GM21786 (cell line): ENCODE data around the gene SNX21.
"Not testable (repeated sequence)": the region's sequence is repeated elsewhere in the genome, so short reads cannot be mapped to it uniquely, and the experiment has no call there.

Experiments used
- ATAC-seq: cut with Tn5 transposase; IDR thresholded peaks from one replicate; pipeline ENCODE4 v1.9.1; 2021; ENCODE audit not compliant: unreplicated experiment

The SNX21 gene, protein sequence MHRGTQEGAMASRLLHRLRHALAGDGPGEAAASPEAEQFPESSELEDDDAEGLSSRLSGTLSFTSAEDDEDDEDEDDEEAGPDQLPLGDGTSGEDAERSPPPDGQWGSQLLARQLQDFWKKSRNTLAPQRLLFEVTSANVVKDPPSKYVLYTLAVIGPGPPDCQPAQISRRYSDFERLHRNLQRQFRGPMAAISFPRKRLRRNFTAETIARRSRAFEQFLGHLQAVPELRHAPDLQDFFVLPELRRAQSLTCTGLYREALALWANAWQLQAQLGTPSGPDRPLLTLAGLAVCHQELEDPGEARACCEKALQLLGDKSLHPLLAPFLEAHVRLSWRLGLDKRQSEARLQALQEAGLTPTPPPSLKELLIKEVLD

DNA sequence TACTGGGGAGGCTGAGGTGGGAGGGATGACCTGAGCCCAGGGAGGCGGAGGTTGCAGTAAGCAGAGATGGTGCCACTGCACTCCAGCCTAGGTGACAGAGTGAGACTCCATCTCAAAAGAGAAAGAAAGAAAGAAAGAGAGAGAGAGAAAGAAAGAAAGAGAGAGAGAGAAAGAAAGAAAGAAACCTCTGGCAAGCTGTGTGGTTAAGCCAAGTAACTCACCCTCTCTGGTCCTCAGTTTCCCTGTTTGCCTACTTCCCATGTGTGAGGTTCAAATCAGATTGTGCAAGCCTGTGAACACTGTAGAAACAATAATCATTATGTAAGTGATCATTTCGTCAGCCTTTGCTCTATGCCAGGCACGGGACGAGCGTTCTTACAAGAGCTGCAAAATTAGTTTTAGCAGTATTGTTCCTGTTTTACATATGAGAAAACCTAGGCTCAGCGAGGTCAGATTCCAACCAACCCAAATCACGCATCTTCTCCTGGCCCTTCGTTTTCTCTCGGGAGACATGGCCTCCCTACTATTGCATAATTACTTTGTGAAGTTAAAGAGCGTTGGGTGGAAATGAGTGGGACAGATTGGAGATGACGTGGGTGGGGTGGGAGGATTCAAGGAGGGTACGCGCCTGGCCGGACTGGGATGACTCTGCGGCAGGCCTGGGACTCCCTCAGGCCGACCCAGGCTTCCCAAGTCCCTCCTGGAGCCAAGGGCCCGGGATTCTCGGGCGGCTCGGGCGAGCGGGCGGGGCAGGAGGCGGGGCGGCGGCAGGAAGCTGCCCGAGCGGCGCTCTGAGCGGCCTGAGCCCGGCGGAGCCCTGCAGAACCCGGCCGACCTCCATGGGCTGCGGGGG, at the start of gene SNX21:
SNX21 (plus strand) TSS at position 770 of the 853 bp plus-strand sequence. CDS start 121 bp downstream, outside the sequence.
- ATAC-seq: no peak

DNA sequence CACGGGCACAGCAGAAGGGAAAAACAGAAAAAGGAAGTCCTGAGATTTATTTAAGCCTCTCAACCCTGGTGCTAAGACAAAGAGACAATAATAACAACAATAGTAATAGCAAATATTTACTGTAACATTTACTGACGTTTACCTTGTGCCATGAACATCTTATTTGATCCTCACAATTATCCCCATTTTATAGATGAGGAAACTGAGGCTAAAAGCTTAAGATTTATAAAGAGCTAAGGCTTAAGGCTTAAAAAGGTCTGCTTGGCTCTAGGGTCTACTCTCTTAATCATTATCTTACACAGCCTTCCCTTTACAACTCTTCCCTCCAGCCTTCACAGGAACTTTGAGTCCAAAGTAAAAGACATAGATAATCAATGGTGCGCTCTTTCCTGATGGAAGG, 45.2 kb upstream of the SNX21 start:
- ATAC-seq: no peak

DNA sequence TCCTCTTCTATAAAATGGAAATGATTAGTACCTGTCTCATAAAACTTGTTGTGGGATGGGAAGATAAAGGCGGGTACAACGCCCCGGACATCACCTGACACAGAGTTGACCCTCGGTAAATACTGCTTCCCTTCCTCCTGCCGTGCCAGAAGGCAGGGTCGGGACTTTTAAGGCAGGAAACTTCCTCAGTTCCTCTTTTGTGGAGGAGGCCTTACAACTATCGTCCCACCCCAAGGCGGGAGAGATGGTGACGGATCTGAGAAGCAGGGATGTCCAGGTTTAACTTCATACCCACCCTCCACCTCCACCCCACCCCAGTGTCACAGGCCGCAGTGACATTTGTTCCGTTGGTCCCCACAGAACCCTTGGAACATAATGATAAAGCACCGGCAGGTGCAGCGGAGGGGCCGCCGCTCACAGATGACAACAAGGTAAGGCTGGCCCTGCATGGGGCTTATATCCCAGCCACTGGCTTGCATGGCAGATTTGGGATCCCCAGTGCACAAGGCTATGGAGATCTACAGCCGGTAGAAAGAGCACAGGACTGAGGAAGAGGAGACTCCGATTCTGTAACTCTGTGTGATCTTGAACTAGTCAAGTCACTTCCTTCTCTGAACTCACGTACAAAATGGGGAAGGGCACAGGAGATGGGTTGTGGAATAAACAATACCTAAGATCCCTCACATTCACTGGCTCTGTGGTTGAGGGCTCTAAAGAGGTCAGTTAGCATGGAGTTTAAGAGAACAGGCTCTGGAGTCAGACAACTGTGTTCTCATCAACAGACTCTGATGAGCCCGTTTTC, 41.1 kb upstream of the SNX21 start:
- ATAC-seq: peak; percentile 16

DNA sequence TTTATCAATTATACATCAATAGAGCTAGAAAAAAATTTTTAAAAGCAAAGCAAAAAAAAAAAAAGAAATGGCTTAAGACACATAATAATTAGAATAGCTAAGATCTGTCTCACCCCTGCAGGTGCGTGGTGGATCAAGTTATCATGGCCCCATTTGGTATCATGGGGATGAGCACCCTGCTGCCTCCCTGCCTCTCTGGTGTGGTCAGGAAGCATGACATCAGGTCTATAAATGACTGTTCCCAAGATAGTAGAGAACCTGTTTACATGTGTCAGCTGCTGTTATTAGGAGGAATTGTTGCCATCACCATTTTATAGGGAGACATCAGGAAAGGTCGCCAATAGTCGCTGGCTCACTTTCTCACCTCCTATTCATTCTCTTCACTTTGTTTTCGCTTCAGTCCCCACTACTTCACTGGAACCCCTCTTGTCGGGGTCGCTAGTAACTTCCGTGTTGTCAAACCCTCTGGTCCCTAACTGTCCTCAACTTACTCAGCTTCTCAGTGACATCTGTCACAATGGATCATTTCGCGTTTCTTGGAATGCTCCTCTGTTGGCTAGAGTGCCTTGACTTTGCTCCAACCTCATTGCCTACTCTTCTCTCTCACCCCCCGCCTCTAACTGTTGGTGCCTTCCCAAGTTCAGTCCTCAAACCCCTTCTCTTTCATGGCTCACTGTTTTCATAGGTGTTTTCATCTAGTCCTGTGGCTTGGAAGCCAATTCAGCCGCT, 37.1 kb upstream of the SNX21 start:
- no peak for ATAC-seq

DNA sequence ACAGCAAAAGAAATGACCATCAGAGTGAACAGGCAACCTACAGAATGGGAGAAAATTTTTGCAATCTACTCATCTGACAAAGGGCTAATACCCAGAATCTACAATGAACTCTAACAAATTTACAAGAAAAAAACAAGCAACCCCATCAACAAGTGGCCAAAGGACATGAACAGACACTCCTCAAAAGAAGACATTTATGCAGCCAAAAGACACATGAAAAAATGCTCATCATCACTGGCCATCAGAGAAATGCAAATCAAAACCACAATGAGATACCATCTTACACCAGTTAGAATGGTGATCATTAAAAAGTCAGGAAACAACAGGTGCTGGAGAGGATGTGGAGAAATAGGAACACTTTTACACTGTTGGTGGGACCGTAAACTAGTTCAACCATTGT, 36.1 kb upstream of the SNX21 start:
- ATAC-seq: not testable (repeated sequence)

DNA sequence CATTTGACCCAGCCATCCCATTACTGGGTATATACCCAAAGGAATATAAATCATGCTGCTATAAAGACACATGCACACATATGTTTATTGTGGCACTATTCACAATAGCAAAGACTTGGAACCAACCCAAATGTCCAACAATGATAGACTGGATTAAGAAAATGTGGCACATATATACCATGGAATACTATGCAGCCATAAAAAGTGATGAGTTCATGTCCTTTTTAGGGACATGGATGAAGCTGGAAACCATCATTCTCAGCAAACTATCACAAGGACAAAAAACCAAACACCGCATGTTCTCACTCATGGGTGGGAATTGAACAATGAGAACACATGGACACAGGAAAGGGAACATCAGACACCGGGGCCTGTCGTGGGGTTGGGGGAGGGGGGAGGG, 35.6 kb upstream of the SNX21 start:
- ATAC-seq: not testable (repeated sequence)

DNA sequence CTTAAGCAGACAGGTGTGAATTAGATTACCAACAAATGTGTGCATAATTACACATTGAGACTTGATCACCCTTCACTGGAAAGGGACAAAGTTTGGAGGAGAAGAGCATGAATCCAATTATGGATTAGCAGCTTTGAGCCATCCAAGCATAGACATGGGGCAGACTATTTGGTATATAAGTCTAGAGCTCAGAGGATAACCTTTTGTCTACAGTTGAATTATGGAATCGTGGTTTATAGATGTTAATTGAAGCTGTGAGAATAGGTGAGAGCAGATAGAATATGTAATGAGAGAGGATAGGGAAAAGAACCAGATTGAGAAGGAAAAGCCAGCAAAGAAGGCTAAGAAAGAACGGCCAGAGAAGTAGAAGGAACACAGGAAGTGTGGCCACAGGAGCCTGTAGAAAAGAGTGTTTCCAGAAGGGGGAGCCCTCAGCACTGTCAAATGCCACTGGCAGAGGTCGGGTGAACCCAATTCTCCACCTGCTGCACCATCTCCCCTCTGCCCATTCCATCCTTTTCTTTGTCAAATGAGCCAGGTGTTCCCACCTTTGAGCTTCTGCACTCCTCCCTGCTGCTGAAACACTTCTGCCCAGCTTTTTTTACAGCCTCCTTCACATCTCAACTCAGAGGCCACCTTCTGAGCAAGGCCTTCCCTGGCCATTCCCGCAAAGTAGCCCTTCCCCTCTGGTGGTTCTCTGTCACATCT, 34.5 kb upstream of the SNX21 start:
- no peak for ATAC-seq

DNA sequence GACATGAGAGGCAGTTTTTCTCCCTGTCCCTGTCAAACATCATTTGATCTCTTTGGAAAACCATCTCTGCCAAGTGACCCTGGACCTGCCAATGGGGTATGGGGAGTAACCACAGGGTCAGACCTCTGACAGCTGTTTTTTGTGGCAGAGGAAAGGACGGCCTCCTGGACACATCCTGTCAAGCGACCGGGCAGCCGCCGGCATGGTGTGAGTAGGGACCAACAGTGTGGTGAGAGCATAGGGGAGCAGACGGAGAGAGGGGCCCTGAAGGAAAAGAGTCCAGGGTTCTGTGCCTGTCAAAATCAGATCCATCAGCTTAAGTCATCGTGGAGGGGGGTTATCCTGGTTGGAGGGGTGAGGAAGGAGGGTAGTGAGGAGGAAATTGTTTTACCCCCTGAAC, 31.7 kb upstream of the SNX21 start:
- ATAC-seq: no peak

DNA sequence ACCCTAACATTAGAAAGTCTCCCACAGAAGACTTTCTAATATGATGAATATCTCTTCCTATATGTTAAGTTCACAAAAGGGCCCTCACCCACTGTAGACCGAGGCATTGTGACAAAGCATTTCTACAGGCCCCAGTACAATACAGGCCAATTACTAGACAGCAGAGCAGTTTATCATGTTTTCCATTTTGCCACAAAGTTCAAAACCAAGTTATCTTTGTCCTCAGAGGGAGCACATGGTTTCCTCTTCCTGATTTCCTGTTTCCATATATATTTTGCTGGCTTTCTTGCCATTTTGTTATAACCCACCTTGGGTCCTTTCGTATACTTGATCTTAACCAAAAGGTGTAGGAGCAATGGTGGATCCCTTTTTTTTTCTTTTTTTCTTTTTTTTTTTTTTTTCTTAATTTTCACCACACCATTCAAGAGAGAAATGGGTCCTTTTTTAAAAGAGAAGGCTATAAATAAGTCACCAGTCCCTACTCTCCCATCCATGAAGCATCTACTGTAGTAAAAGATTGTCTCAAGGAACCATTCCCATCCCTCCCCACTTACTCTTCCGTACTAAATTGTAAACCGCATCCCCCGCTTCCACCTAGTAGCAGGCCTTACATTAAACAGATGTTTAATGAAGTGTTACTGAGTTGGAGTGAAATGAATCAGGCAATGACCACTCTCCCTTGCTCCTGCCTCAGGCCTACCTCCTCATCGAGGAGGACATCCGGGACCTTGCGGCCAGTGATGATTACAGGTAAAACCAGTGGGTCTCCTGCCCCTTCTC, 23.2 kb upstream of the SNX21 start:
- ATAC-seq: no peak

DNA sequence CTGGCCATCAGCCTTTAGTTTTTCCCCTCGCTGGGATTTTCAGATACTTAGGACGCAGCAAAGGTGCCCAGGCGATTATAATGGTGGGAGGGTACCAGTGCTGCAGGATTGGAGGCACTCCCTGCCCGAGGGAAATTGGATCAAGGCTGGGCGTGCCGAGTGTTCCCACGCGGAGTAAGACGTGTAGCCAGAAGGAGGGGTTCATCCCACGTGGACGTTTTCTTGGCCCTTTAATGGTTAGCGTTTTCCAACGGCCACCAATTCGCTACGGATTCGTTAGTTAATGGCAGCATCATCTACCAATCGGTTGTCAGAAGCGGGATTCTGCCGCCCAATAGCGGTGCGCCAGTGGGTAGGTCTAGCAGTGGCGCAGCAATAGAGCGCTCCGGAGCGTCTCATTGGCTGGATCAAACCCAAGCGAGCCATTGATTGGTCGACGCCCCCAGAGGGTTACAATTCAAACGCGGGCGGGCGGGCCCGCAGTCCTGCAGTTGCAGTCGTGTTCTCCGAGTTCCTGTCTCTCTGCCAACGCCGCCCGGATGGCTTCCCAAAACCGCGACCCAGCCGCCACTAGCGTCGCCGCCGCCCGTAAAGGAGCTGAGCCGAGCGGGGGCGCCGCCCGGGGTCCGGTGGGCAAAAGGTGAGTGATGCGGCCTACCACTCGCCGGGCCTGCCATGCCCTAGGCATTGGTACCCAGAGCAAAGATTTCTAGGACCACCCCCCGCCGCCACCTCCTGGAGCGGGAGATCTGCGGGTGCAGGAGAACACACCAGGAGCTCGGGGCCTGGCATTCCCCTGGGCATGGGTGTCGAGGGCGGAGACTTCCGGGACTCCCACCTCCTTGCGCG, 21.2 kb upstream of the SNX21 start, which contains the start of gene UBE2C:
UBE2C (plus strand) TSS at position 488 of the 849 bp plus-strand sequence; CDS start at position 540, 52 bp downstream.
- peak; percentile 98 for ATAC-seq

DNA sequence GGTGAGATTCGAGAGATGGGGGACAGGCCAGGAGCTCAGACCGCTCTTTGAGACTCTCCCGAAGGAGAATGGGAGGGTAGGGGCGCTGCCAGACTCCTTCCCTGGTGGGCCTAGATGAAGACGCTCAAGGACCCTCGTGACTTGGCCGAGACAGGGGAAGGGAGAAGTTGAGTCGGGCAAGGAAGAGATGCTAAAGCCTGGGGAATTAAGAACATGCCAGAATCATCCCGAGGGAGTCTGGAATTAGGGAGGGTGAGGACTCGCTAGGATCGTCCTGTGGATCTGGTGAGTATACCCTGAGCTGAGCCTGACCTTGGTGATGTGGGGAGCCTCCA, 20.6 kb upstream of the SNX21 start:
- no peak for ATAC-seq

DNA sequence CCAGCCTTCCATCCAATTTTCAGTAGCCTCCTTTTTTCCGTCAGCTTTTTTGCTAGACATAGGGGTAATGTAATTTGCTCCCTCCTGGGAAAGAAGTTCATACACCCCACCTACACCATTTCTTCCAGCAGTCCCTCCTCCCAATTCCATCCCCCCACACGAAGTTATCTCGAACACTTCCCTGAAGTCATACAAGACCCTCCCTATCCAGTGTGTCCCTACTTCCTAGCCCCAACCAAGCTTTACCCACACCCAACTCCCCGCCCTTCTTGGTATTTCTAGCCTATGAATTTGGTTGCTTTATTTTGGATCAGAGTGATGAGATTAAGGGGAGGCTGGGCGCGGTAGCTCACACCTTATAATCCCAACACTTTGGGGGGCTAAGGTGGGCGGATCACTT, 20.1 kb upstream of the SNX21 start:
- ATAC-seq: no peak

DNA sequence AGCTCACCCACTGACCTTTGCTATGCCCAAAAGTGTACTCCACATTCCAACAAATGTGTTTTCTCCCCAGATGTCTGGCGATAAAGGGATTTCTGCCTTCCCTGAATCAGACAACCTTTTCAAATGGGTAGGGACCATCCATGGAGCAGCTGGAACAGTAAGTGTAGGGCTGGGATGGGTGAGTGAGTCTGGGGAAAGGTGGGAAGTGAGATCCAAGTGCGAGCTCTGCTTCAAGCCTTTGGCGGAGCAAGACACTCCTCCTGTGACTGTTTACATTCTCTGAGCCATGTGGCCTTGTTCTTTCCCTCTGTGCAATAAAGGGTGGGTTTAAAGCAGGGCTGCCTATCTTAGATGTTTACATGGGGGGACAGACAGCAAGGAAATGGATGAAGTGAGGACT, 19.3 kb upstream of the SNX21 start:
- no peak for ATAC-seq

DNA sequence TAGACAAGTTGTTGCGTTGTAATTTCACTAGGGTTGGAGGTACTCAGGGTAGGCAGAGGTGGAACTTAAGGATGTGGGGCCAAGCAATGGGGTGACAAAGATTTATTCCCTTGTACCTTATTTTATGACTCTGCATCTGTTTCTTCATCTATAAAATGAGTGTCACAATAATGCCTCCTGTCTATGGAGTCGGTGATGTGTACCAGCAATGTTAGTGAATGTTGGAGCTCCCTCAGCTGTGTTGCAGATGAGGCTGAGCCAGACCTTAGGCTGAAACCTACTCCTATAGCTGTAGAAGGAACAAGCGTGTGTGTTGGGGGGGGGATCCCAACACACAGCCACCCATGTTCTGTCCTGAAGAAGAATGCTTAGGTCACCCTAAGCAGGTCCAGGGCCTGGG, 16.6 kb upstream of the SNX21 start:
- no peak for ATAC-seq

DNA sequence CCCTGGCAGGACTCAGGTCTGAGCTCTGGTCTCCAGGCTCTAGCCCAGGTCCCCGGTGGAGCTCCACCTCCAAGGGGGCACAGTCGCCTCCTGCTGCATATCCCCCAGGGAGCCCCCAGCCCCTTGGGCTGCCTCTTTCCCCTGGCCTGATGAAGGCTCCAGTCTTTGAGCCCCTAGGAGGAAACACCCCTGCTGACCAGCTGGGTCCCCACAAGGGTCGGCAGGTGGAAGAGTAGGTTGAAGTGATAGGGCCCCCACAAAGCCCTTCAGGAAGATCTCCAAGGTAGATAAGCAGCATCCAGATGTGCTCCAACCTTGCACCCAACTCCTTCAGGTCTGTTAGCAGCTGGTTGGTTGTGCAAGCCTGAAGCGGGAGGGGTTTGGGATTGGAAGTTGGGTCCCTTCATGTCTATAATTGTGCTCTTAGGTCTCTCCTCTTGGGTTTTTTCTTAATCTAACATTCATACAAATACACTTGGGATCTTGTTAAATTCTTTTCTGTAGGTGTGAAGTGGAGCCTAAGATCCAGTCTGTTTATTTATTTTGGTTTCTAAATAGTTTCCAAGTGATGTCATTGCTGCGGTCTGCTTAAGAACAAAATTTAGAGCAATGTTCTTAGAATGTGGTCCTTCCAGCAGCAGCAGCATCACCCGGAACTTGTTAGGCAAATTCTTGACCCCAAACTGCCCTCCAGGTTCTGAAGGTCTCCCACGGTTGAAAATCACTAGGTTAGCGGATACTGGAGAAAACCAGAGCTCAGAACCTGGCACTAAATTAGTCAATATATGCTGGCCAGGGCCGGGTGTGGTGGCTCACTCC, 16.0 kb upstream of the SNX21 start:
- no peak for ATAC-seq

DNA sequence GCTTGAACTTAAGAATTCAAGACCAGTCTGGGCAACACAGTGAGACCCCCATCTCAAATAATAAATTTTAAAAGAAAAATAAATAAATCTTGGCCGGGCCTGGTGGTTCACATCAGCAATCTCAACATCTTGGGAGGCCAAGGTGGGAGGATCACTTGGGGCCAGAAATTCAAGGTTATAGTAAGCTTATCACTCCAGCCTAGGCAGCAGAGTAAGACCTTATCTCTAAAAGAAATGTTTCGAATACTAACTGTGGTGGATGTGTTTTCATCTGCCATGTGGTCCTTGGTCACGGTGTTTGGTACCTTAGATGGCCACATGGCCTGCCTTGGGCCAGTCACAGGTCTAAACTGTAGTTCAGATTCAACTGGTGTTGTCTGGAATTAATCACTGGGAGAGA, 15.4 kb upstream of the SNX21 start:
- ATAC-seq: no peak

DNA sequence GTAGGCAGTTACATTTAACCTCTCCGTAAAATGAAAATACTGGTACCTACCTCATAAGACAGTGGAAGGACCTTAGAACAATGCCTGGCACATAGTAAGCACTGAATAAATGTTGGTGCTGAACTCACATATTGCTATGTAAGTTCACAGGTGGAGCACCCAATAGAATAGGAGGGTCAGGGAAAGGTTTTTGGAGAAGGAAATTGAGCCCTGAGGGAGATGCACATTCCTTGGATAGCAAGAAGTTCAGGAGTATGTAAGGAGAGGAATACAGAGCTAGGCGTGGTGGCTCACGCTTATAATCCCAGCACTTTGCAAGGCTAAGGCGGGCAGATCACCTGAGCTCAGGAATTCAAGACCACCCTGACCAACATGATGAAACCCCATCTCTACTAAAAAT, 14.1 kb upstream of the SNX21 start:
- no peak for ATAC-seq

DNA sequence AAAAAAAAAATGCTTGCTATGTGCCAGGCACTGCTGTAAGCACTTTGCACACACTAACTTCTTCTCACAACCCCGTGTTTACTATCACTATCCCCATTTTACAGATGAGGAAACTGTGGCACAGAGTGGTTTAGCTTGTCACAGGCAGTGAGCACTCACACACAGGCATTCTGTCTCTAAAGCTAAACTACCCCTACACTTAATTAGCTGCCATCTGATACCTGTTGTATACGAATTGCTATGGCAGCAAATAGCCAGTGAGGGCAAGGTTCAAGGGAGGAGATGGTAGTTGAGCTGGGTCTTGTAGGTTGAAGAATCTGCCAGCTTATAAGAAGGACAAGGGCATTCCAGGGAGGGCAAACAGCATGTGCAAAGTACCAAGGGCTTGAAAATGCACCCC, 11.7 kb upstream of the SNX21 start:
- ATAC-seq: no peak
